ENCODE measurements around the gene SERPINE2.

SERPINE2 gene

GRCh38 chr2:223998948-223999347, 40.1 kb downstream of the SERPINE2 start:
- no peaks in the 10 kb centered on the region for H3F3A ChIP-seq (ENCODE audit: control insufficient read depth, insufficient read depth)
- no peaks in the 10 kb centered on the region for H4K20me1 ChIP-seq (ENCODE audit: control insufficient read depth, insufficient read depth, low read depth, low read length)
- H3K4me1 ChIP-seq (ENCODE audit: control insufficient read depth, low read length): no peaks in the 10 kb centered on the region
- H3K4me3 ChIP-seq (ENCODE audit: low read length): no peak overlapping the region
- TF ChIP-seq, protein P1, sequence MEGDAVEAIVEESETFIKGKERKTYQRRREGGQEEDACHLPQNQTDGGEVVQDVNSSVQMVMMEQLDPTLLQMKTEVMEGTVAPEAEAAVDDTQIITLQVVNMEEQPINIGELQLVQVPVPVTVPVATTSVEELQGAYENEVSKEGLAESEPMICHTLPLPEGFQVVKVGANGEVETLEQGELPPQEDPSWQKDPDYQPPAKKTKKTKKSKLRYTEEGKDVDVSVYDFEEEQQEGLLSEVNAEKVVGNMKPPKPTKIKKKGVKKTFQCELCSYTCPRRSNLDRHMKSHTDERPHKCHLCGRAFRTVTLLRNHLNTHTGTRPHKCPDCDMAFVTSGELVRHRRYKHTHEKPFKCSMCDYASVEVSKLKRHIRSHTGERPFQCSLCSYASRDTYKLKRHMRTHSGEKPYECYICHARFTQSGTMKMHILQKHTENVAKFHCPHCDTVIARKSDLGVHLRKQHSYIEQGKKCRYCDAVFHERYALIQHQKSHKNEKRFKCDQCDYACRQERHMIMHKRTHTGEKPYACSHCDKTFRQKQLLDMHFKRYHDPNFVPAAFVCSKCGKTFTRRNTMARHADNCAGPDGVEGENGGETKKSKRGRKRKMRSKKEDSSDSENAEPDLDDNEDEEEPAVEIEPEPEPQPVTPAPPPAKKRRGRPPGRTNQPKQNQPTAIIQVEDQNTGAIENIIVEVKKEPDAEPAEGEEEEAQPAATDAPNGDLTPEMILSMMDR (IDR thresholded peaks at IDR 0.05; ENCODE audit: low read depth, low read length, poor library complexity, severe bottlenecking): no peak
- TF ChIP-seq EZH2phosphoT487 (IDR thresholded peaks at IDR 0.05; ENCODE audit: borderline replicate concordance, low read length): no peak
- no peaks in the 10 kb centered on the region for H3K9me3 ChIP-seq (ENCODE audit: control insufficient read depth, insufficient read depth, low read length)
- no peaks in the 10 kb centered on the region; the same call in 1 of the 2 replicates for H3K27me3 ChIP-seq (ENCODE audit: control insufficient read depth, low read length)
- no peaks in the 10 kb centered on the region for H3K79me2 ChIP-seq (ENCODE audit: control insufficient read depth, low read length)
- no peaks in the 10 kb centered on the region for H3K9me2 ChIP-seq (replicated peaks; ENCODE audit: control insufficient read depth, low read length)
- H3K36me3 ChIP-seq (ENCODE audit: control insufficient read depth, low read length): no peaks in the 10 kb centered on the region
- H3K27ac ChIP-seq (ENCODE audit: low read depth, low read length): no peak overlapping the region
- H3K4me2 ChIP-seq (ENCODE audit: low read length): no peak overlapping the region

DNA sequence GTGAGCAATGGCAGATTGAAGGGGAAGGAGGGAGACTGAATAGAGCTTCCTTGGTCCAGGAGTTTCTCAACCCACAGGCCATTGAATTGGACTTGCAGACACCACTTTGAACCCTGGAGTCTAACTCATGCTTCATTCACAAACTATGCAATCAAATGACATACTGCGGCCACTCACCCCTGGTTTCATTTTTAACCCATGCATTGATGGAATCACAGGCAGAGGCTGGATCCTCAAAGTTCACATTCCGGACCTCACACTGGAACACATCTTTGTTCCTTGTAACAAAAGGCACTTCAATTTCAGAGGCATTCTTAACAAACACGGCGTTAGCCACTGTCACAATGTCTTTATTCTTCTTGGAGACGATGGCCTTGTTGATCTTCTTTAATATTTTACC, 41.1 kb downstream of the SERPINE2 start:
- no peaks in the 10 kb centered on the region for H3K36me3 ChIP-seq (ENCODE audit: control insufficient read depth, low read length)
- no peaks in the 10 kb centered on the region for H3F3A ChIP-seq (ENCODE audit: control insufficient read depth, insufficient read depth)
- TF ChIP-seq, protein P1 (IDR thresholded peaks at IDR 0.05; ENCODE audit: low read depth, low read length, poor library complexity, severe bottlenecking): no peak
- TF ChIP-seq EZH2phosphoT487 (IDR thresholded peaks at IDR 0.05; ENCODE audit: borderline replicate concordance, low read length): no peak
- H3K27ac ChIP-seq (ENCODE audit: low read depth, low read length): no peak overlapping the region
- no peaks in the 10 kb centered on the region for H3K4me1 ChIP-seq (ENCODE audit: control insufficient read depth, low read length)
- H3K4me2 ChIP-seq (ENCODE audit: low read length): no peak overlapping the region
- no peaks in the 10 kb centered on the region for H3K79me2 ChIP-seq (ENCODE audit: control insufficient read depth, low read length)
- H3K4me3 ChIP-seq (ENCODE audit: low read length): no peak overlapping the region
- H3K9me3 ChIP-seq (ENCODE audit: control insufficient read depth, insufficient read depth, low read length): no peaks in the 10 kb centered on the region
- no peaks in the 10 kb centered on the region for H3K9me2 ChIP-seq (replicated peaks; ENCODE audit: control insufficient read depth, low read length)
- no peaks in the 10 kb centered on the region; the same call in 1 of the 2 replicates for H3K27me3 ChIP-seq (ENCODE audit: control insufficient read depth, low read length)
- no peaks in the 10 kb centered on the region for H4K20me1 ChIP-seq (ENCODE audit: control insufficient read depth, insufficient read depth, low read depth, low read length)

DNA sequence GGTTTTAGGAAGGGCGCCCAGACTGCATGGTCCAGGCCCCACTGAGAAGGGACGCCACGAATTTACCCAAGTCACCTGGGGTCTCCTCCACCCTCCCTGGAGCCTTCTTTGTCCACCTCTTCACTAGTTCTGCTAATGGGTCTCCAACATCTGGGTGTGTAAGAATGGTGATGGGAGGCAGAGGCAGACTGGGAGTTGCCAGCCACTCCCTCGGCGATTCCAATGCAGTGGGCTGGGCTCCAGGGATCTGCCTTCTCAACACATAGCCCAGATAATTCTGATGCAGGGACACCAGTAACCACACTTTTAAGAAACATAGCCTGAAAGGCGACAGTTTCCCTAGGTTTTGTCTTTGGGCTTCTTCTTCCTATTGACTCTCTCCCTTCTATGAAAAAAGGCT, 42.7 kb downstream of the SERPINE2 start:
- H3K36me3 ChIP-seq (ENCODE audit: control insufficient read depth, low read length): no peaks in the 10 kb centered on the region
- no peak overlapping the region for H3K4me2 ChIP-seq (ENCODE audit: low read length)
- H3K9me3 ChIP-seq (ENCODE audit: control insufficient read depth, insufficient read depth, low read length): no peaks in the 10 kb centered on the region
- H3K9me2 ChIP-seq (replicated peaks; ENCODE audit: control insufficient read depth, low read length): no peaks in the 10 kb centered on the region
- no peak overlapping the region for H3K4me3 ChIP-seq (ENCODE audit: low read length)
- H3K27me3 ChIP-seq (ENCODE audit: control insufficient read depth, low read length): no peaks in the 10 kb centered on the region; the same call in 1 of the 2 replicates
- TF ChIP-seq EZH2phosphoT487 (IDR thresholded peaks at IDR 0.05; ENCODE audit: borderline replicate concordance, low read length): no peak
- TF ChIP-seq, protein P1 (IDR thresholded peaks at IDR 0.05; ENCODE audit: low read depth, low read length, poor library complexity, severe bottlenecking): no peak
- H3K27ac ChIP-seq (ENCODE audit: low read depth, low read length): no peak overlapping the region
- no peaks in the 10 kb centered on the region for H3K79me2 ChIP-seq (ENCODE audit: control insufficient read depth, low read length)
- H3F3A ChIP-seq (ENCODE audit: control insufficient read depth, insufficient read depth): no peaks in the 10 kb centered on the region
- H3K4me1 ChIP-seq (ENCODE audit: control insufficient read depth, low read length): no peaks in the 10 kb centered on the region
- H4K20me1 ChIP-seq (ENCODE audit: control insufficient read depth, insufficient read depth, low read depth, low read length): no peaks in the 10 kb centered on the region
